Measurements from ENCODE around the gene TSHZ1. TPM values are rescaled to one million over a fixed set of nuclear protein-coding genes. Genes with fewer than 3 reads are reported as not detected.

Gene TSHZ1
- total RNA-seq, 4 donors from 2014 or later: 10.4 to 18.1 (median 12.5) TPM

GRCh38 chr18:75220551-75221355 is 10.2 kb downstream of the TSHZ1 start:
- TF ChIP-seq, protein P1, sequence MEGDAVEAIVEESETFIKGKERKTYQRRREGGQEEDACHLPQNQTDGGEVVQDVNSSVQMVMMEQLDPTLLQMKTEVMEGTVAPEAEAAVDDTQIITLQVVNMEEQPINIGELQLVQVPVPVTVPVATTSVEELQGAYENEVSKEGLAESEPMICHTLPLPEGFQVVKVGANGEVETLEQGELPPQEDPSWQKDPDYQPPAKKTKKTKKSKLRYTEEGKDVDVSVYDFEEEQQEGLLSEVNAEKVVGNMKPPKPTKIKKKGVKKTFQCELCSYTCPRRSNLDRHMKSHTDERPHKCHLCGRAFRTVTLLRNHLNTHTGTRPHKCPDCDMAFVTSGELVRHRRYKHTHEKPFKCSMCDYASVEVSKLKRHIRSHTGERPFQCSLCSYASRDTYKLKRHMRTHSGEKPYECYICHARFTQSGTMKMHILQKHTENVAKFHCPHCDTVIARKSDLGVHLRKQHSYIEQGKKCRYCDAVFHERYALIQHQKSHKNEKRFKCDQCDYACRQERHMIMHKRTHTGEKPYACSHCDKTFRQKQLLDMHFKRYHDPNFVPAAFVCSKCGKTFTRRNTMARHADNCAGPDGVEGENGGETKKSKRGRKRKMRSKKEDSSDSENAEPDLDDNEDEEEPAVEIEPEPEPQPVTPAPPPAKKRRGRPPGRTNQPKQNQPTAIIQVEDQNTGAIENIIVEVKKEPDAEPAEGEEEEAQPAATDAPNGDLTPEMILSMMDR (IDR thresholded peaks at IDR 0.05; ENCODE audit: low read depth): no peak

GRCh38 chr18:75221397-75221796 is 10.8 kb downstream of the TSHZ1 start:
- TF ChIP-seq, protein P1 (IDR thresholded peaks at IDR 0.05; ENCODE audit: low read depth): no peak

GRCh38 chr18:75221897-75222296 is 11.3 kb downstream of the TSHZ1 start:
- TF ChIP-seq, protein P1 (IDR thresholded peaks at IDR 0.05; ENCODE audit: low read depth): no peak

DNA sequence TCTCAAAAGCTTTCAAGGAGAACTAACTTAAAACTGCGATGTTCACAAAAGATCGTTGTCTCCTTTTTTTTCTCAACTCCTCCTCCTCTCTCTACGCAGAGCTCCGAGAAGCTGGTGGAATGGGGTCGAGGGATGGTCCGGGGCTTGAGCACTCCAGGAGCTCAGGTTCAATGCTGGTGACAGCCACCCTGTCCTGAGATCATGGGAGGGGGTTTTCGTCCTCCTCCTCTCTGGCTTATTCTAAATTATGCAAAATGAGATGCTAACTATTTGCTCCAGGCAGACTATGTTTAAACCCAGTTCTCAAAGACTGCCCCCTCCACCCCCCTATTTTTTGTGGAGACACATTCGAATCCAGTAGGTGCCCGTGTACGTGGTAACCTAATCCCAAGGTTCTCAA is 11.8 kb downstream of the TSHZ1 start:
- TF ChIP-seq, protein P1 (IDR thresholded peaks at IDR 0.05; ENCODE audit: low read depth): no peak

- TF ChIP-seq, protein P1 (IDR thresholded peaks at IDR 0.05; ENCODE audit: low read depth): no peak
Measured at GRCh38 chr18:75223687-75224347, 13.2 kb downstream of the TSHZ1 start.

DNA sequence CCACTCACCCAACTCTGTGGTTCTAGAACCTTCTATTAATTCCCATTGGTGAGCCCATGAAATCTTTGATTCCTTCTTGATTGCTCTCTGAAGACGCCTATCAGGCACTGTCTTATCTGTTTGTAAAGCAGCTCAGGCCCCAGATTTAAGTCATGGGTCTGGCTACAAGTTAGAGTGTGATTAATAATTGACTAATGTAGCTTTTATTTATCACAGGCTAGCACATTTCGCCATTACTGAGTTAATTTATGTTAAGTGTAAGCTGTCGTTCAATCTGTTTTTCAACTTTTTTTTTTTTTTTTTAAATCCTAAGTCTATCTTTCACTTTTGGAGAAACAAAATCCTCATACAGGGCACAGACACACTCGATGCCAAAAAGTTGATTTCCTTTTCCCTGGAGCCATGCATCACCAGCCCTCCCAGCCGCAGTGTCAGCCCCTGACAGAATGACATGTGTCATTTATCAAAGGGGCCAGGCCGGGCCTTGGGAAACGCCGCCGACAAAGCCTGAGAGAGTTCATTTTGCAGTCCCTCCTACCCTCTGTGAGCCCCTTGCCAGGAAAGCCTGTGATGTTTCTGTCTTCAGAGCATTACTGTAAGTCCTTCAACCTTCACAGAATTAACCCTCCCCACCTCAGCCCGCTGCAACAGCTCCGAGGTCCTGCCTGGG is 15.8 kb downstream of the TSHZ1 start:
- TF ChIP-seq, protein P1 (IDR thresholded peaks at IDR 0.05; ENCODE audit: low read depth): no peak

DNA sequence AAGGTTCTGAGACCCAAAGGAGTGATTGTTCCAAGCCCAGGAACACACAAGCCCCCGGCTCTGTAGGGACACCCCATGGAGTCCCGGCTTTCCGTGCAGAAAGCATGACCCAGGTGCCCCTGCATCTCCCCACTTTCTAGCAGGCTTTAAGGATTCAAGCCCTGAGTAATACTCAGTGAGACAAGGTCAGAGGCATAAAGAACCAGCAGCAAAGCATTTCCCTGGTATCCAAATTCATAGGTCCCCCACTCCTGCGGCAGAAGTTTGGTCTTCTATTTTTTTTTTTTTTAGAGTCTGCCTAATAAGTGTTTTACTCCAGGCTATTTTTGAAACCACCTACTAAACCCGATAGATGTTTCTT is 16.3 kb downstream of the TSHZ1 start:
- TF ChIP-seq, protein P1 (IDR thresholded peaks at IDR 0.05; ENCODE audit: low read depth): no peak

Measured in subcutaneous adipose tissue (tissue), 4 donors.